ENCODE data around the gene ARHGAP6.
A peak's percentile ranks its signal among the peaks of the same experiment; 100 is the strongest.

ARHGAP6 gene

DNA sequence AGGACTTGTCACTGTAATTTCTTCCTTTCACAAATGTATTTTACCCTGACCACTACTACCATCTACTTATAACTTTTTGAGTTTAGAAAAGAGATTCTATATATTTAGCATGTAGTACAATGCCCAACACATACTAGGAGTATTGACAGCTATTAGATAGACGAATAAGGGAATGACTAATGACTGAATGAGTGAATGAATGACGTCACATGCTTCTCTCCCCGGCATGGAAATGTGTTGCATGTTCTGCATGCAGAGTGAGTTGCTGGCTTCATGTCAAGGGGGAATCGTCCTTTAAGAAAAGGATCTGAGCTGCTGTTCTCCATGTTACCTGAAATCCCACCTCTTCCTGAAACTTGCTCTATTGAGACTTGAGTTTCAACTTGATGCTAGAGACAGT, 459.9 kb downstream of the ARHGAP6 start:
- DNase-seq (ENCODE audit: low read depth, low spot score): no peak
- CTCF ChIA-PET: no interaction called here
- no peak overlapping the region for H3K4me3 ChIP-seq (ENCODE audit: low read depth, low read length)
- TF ChIP-seq, protein P1, sequence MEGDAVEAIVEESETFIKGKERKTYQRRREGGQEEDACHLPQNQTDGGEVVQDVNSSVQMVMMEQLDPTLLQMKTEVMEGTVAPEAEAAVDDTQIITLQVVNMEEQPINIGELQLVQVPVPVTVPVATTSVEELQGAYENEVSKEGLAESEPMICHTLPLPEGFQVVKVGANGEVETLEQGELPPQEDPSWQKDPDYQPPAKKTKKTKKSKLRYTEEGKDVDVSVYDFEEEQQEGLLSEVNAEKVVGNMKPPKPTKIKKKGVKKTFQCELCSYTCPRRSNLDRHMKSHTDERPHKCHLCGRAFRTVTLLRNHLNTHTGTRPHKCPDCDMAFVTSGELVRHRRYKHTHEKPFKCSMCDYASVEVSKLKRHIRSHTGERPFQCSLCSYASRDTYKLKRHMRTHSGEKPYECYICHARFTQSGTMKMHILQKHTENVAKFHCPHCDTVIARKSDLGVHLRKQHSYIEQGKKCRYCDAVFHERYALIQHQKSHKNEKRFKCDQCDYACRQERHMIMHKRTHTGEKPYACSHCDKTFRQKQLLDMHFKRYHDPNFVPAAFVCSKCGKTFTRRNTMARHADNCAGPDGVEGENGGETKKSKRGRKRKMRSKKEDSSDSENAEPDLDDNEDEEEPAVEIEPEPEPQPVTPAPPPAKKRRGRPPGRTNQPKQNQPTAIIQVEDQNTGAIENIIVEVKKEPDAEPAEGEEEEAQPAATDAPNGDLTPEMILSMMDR (IDR thresholded peaks at IDR 0.05; ENCODE audit: insufficient read depth, low read length, missing control alignments): no peak
- POLR2A ChIA-PET: no interaction called here

DNA sequence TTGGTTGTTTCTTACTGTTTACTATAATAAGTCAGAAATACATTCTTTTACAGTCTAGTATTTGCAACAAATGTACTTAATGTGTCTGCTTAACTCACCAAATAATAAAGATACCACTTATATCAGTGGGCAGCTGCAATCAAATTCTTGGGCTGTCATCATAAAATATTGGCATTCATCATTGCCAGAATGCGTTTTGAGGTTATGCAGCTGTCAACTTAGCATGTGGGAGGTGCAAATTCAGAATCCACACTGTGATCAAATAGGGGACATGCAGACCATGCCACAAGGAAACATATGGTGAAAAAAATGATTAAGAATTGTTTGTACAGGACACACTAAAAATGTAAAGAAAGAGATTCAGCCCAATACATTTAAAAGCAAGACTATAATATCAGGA, 468.0 kb downstream of the ARHGAP6 start:
- TF ChIP-seq, protein P1 (IDR thresholded peaks at IDR 0.05; ENCODE audit: insufficient read depth, low read length, missing control alignments): no peak
- DNase-seq (ENCODE audit: low read depth, low spot score): no peak
- ChIA-PET CTCF (no interaction called here), POLR2A (no interaction called here)
- no peak overlapping the region for H3K4me3 ChIP-seq (ENCODE audit: low read depth, low read length)

DNA sequence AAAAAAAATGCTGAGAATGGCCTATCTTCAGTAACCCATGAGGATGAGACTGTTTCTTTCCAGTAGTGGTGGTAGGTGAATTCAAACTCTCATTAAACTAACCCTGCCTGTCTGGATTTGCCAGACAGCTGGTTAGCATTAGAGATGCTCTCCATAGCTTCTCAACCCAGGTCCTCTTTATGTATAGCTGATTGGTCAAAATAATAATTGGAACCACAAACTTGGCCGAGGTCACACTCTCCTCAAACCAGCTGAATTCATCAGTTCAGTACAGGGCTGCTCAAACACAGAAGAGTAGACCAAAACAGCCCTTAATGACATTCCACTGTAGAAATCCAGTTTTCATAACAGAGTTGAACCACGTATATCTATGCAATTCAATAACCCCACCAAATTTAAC, 469.2 kb downstream of the ARHGAP6 start:
- POLR2A ChIA-PET: no interaction called here
- H3K4me3 ChIP-seq (ENCODE audit: low read depth, low read length): no peak overlapping the region
- CTCF ChIA-PET: no interaction called here
- DNase-seq (ENCODE audit: low read depth, low spot score): peak; percentile 28
- TF ChIP-seq, protein P1 (IDR thresholded peaks at IDR 0.05; ENCODE audit: insufficient read depth, low read length, missing control alignments): no peak

- TF ChIP-seq, protein P1 (IDR thresholded peaks at IDR 0.05; ENCODE audit: insufficient read depth, low read length, missing control alignments): no peak
- DNase-seq (ENCODE audit: low read depth, low spot score): no peak
- no peak overlapping the region for H3K4me3 ChIP-seq (ENCODE audit: low read depth, low read length)
- ChIA-PET CTCF (no interaction called here), POLR2A (no interaction called here)
Measured at GRCh38 chrX:11193035-11193469, 472.7 kb downstream of the ARHGAP6 start.

DNA sequence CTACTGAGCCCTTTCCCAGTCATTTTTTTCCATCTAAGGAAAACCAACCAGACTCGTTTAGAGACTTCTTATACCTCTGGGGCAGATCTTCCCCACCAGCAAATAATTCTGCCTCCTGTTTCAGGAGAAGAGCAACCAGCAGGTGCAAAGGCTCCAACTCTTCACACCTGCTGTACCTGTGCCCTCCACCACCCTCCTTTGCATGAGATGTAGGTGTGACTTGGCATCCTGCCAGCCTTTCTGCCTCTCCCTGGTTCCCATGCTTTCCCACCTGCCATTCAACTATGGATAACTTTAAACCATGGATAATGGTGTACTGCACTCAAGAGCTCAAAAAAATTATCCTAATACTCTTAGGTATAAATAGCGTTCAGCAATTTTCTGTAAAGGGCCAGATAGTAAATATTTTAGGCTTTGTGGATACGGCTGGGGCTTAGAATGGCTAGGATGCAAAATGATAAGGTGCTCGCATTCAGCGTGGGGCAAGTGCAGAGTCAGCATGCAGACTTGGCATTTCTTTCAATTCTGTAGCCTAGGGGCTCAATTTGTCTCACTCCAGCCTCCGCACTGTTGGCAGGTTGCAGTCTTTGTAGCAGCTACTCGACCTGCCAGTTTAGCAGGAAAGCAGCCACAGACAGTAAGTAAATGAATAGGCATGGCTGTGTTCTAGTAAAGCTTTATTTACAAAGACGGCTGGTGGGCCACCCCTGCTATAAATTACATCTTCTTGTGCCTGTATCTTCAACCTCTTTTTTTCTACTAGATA, 474.8 kb downstream of the ARHGAP6 start:
- DNase-seq (ENCODE audit: low read depth, low spot score): no peak
- no peak overlapping the region for H3K4me3 ChIP-seq (ENCODE audit: low read depth, low read length)
- TF ChIP-seq, protein P1 (IDR thresholded peaks at IDR 0.05; ENCODE audit: insufficient read depth, low read length, missing control alignments): no peak
- POLR2A ChIA-PET: no interaction called here
- CTCF ChIA-PET: no interaction called here

GRCh38 chrX:11189097-11189496, 476.6 kb downstream of the ARHGAP6 start:
- CTCF ChIA-PET: no interaction called here
- TF ChIP-seq, protein P1 (IDR thresholded peaks at IDR 0.05; ENCODE audit: insufficient read depth, low read length, missing control alignments): no peak

More at GRCh38 chrX:11189097-11189496, 476.6 kb downstream of the ARHGAP6 start:
- H3K4me3 ChIP-seq (ENCODE audit: low read depth, low read length): no peak overlapping the region
- no peak for DNase-seq (ENCODE audit: low read depth, low spot score)
- POLR2A ChIA-PET: no interaction called here
